Gastroesophageal sphincter (tissue), 3 donors: ENCODE measurements around the gene KIF5C.

ENCODE experiments used
- POLR2A ChIP-seq, 2 donors: fragments of 450-650 bp; IDR thresholded peaks; one replicate each; pipeline ENCODE4 v1.6.1; 2017; ENCODE audit warnings: antibody characterized with exemption in 2 of 2, mild to moderate bottlenecking in 2 of 2, moderate library complexity in 1 of 2
- POLR2AphosphoS5 ChIP-seq: sonication (generic); formaldehyde crosslinking; IDR thresholded peaks from one replicate; pipeline ENCODE4 v1.6.1; 2017; ENCODE audit warnings: antibody characterized with exemption
- TF ChIP-seq, protein P1 (sequence below), 4 experiments: fragments of 200-600 bp in 2 of 4; fragments of 450-650 bp in 2 of 4; sonication (generic) in 1 of 4; IDR thresholded peaks; one replicate each; pipeline ENCODE4 v1.5.1; 2017 to 2019; ENCODE audit warnings: antibody characterized with exemption in 4 of 4, mild to moderate bottlenecking in 2 of 4, moderate library complexity in 2 of 4

DNA sequence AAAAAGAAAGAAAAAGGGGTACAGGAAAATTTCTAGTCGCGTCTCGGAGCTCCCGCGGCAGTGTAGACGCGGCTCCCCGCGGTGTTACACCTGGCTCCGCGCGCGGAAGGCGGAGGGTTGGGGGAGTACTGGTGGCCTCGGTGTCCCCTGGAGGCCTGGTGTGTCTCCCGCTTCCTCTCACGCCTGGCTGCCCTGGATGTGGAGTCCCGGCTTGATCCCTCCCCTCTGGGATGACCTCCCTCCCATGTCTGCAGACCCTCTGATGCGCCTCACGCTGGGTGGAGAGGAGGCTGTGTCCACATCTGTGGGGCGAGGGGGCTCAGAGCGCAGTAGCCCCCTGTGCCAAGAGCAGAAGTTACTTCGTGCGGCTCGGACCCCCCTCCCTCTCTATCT, 1.2 kb downstream of the KIF5C start:
- TF ChIP-seq, protein P1, sequence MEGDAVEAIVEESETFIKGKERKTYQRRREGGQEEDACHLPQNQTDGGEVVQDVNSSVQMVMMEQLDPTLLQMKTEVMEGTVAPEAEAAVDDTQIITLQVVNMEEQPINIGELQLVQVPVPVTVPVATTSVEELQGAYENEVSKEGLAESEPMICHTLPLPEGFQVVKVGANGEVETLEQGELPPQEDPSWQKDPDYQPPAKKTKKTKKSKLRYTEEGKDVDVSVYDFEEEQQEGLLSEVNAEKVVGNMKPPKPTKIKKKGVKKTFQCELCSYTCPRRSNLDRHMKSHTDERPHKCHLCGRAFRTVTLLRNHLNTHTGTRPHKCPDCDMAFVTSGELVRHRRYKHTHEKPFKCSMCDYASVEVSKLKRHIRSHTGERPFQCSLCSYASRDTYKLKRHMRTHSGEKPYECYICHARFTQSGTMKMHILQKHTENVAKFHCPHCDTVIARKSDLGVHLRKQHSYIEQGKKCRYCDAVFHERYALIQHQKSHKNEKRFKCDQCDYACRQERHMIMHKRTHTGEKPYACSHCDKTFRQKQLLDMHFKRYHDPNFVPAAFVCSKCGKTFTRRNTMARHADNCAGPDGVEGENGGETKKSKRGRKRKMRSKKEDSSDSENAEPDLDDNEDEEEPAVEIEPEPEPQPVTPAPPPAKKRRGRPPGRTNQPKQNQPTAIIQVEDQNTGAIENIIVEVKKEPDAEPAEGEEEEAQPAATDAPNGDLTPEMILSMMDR (IDR thresholded peaks at IDR 0.05), result no peak
- TF ChIP-seq POLR2AphosphoS5 (no peak), POLR2A (IDR thresholded peaks at IDR 0.05) (no peak)
